SU-DHL-6 (cell line): ENCODE data around the gene IFNA10.
"Not testable (repeated sequence)": the region's sequence is repeated elsewhere in the genome, so short reads cannot be mapped to it uniquely, and the experiment has no call there.

Experiments used
- H2AFZ ChIP-seq: fragments of 200-600 bp; sonication (generic); 2 replicates; pipeline ENCODE4 v1.6.1; 2014; ENCODE audit warnings: low read depth, mild to moderate bottlenecking, moderate library complexity, mixed read lengths, antibody characterized with exemption, low read length; ENCODE audit not compliant: severe bottlenecking
- H3F3A ChIP-seq: fragments of 200-600 bp; shearing (Covaris generic); 2 replicates; pipeline ENCODE4 v1.6.0; 2016; ENCODE audit warnings: antibody characterized with exemption, mild to moderate bottlenecking; ENCODE audit not compliant: insufficient read depth
- H3K27ac ChIP-seq: fragments of 200-600 bp; sonication (generic); 2 replicates; pipeline ENCODE4 v1.5.1; 2016; ENCODE audit warnings: low read depth, mild to moderate bottlenecking, low read length, moderate library complexity, mixed read lengths
- H3K27me3 ChIP-seq: fragments of 200-600 bp; sonication (generic), shearing (Covaris generic); 2 replicates; pipeline ENCODE4 v1.6.0; 2014; ENCODE audit warnings: mild to moderate bottlenecking, low read length
- H3K36me3 ChIP-seq: fragments of 200-600 bp; sonication (generic); 2 replicates; pipeline ENCODE4 v1.6.1; 2014; ENCODE audit warnings: mild to moderate bottlenecking, low read length, mixed read lengths
- H3K4me2 ChIP-seq: fragments of 300-600, 200-600 bp; shearing (Covaris generic), sonication (generic); 2 replicates; pipeline ENCODE4 v1.6.0; 2014; ENCODE audit warnings: low read length, low read depth, mild to moderate bottlenecking; ENCODE audit not compliant: poor library complexity, severe bottlenecking
- H3K4me3 ChIP-seq: fragments of 200-600 bp; sonication (generic); 2 replicates; pipeline ENCODE4 v1.5.1; 2014; ENCODE audit warnings: antibody characterized with exemption, low read length, mild to moderate bottlenecking, mixed read lengths; ENCODE audit not compliant: insufficient read depth, poor library complexity, severe bottlenecking
- H3K79me2 ChIP-seq: fragments of 200-600 bp; sonication (generic); 2 replicates; pipeline ENCODE4 v1.6.1; 2014; ENCODE audit warnings: mild to moderate bottlenecking, low read length, moderate library complexity; ENCODE audit not compliant: insufficient read depth
- H3K9ac ChIP-seq: fragments of 200-600 bp; sonication (generic); 2 replicates; pipeline ENCODE4 v1.7.0; 2014; ENCODE audit warnings: mild to moderate bottlenecking, low read length
- H3K9me2 ChIP-seq: fragments of 200-600 bp; sonication (generic); replicated peaks from 2 replicates; pipeline ENCODE4 v1.6.1; 2014; ENCODE audit warnings: low read length; ENCODE audit not compliant: insufficient read depth
- H3K9me3 ChIP-seq: fragments of 200-600 bp; sonication (generic); 2 replicates; pipeline ENCODE4 v1.6.1; 2014; ENCODE audit warnings: low read length, mixed read lengths; ENCODE audit not compliant: insufficient read depth
- H4K20me1 ChIP-seq: fragments of 200-600 bp; sonication (generic); 2 replicates; pipeline ENCODE4 v1.6.1; 2014; ENCODE audit warnings: low read depth, mild to moderate bottlenecking, antibody characterized with exemption, low read length, moderate library complexity, mixed read lengths
- CTCF ChIP-seq: fragments of 200-600 bp; sonication (generic); IDR thresholded peaks from one replicate; pipeline ENCODE4 v1.5.1; 2017; ENCODE audit warnings: antibody characterized with exemption, mild to moderate bottlenecking, low read length, moderate library complexity; ENCODE audit not compliant: insufficient read depth, poor library complexity, severe bottlenecking
- EZH2phosphoT487 ChIP-seq: fragments of 200-600 bp; sonication (generic), shearing (Covaris generic); conservative IDR thresholded peaks from 2 replicates; pipeline ENCODE4 v1.6.1; 2018; ENCODE audit warnings: mild to moderate bottlenecking, antibody characterized with exemption, low read length, moderate library complexity, mixed read lengths

Gene IFNA10

GRCh38 chr9:21251638-21252037, 44.7 kb upstream of the IFNA10 start:
- H3K27ac ChIP-seq, result no peak overlapping the region
- TF ChIP-seq CTCF, result no peak
- TF ChIP-seq EZH2phosphoT487, result no peak
- H3F3A ChIP-seq, result no peaks in the 10 kb centered on the region
- no peaks in the 10 kb centered on the region for H3K36me3 ChIP-seq
- no peak overlapping the region for H3K4me3 ChIP-seq
- no peak overlapping the region for H3K4me2 ChIP-seq
- H3K9ac ChIP-seq, result no peak overlapping the region
- no peaks in the 10 kb centered on the region for H4K20me1 ChIP-seq
- no peak overlapping the region for H2AFZ ChIP-seq
- H3K27me3 ChIP-seq, result no peaks in the 10 kb centered on the region
- H3K9me2 ChIP-seq, result no peaks in the 10 kb centered on the region
- H3K9me3 ChIP-seq, result no peaks in the 10 kb centered on the region
- no peaks in the 10 kb centered on the region for H3K79me2 ChIP-seq

- H3K27me3 ChIP-seq, result no peaks in the 10 kb centered on the region
- H4K20me1 ChIP-seq, result no peaks in the 10 kb centered on the region
- no peak overlapping the region for H3K27ac ChIP-seq
- H2AFZ ChIP-seq, result no peak overlapping the region
- no peak overlapping the region for H3K9ac ChIP-seq
- H3K9me2 ChIP-seq, result no peaks in the 10 kb centered on the region
- H3F3A ChIP-seq, result no peaks in the 10 kb centered on the region
- no peak overlapping the region for H3K4me3 ChIP-seq
- H3K79me2 ChIP-seq, result no peaks in the 10 kb centered on the region
- H3K36me3 ChIP-seq, result no peaks in the 10 kb centered on the region
- H3K4me2 ChIP-seq, result no peak overlapping the region
- H3K9me3 ChIP-seq, result no peaks in the 10 kb centered on the region
- TF ChIP-seq EZH2phosphoT487, result no peak
- no peak for TF ChIP-seq CTCF
These were observed 44.2 kb upstream of the IFNA10 start for GRCh38 chr9:21251190-21251589.

GRCh38 chr9:21244836-21245235, 37.9 kb upstream of the IFNA10 start:
- Histone ChIP-seq H3K27ac (no peak overlapping the region), H3K9me3 (no peaks in the 10 kb centered on the region), H4K20me1 (no peaks in the 10 kb centered on the region), H3K9me2 (no peaks in the 10 kb centered on the region), H3K4me3 (no peak overlapping the region), H3K9ac (no peak overlapping the region), H3K79me2 (no peaks in the 10 kb centered on the region), H3K27me3 (no peaks in the 10 kb centered on the region), H3K4me2 (no peak overlapping the region), H3K36me3 (no peaks in the 10 kb centered on the region), H3F3A (no peaks in the 10 kb centered on the region), H2AFZ (no peak overlapping the region)
- TF ChIP-seq EZH2phosphoT487 (no peak), CTCF (no peak)

- TF ChIP-seq CTCF (no peak), EZH2phosphoT487 (no peak)
- H2AFZ ChIP-seq, result no peak within 1 kb of the TSS
- H3K27me3 ChIP-seq, result no peaks in the 10 kb centered on the region
- H3F3A ChIP-seq, result no peaks in the 10 kb centered on the region
- H3K36me3 ChIP-seq, result no peaks in the 10 kb centered on the region
- no peak within 1 kb of the TSS for H3K27ac ChIP-seq
- no peak within 1 kb of the TSS for H3K4me2 ChIP-seq
- H3K9me2 ChIP-seq, result no peaks in the 10 kb centered on the region
- no peak within 1 kb of the TSS for H3K9ac ChIP-seq
- no peaks in the 10 kb centered on the region for H4K20me1 ChIP-seq
- no peaks in the 10 kb centered on the region for H3K9me3 ChIP-seq
- no peak within 1 kb of the TSS for H3K4me3 ChIP-seq
- H3K79me2 ChIP-seq, result no peaks in the 10 kb centered on the region
These were observed 33.0 kb upstream of the IFNA10 start, which contains the start of gene IFNA14 for GRCh38 chr9:21239911-21240310. IFNA14 (minus strand) TSS chr9:21240005; CDS start chr9:21239935, 70 bp downstream.

- not testable (repeated sequence) for H3K4me3 ChIP-seq, H3K4me2 ChIP-seq, H3K27ac ChIP-seq
These were observed 29.4 kb upstream of the IFNA10 start for GRCh38 chr9:21236360-21236714.

More at GRCh38 chr9:21236360-21236714, 29.4 kb upstream of the IFNA10 start:
- H3K9me3 ChIP-seq, H3K9ac ChIP-seq, H4K20me1 ChIP-seq, H2AFZ ChIP-seq, H3K79me2 ChIP-seq, H3K36me3 ChIP-seq, H3F3A ChIP-seq, H3K9me2 ChIP-seq, H3K27me3 ChIP-seq: not testable (repeated sequence)
